OCI-LY1 (cell line): ENCODE results near the gene DELE1.

Experiments used
- H2AFZ ChIP-seq: fragments of 200-600 bp; sonication (generic), shearing (Covaris generic); 2 replicates; pipeline ENCODE4 v1.6.0; 2014; ENCODE audit warnings: antibody characterized with exemption, mild to moderate bottlenecking, low read length
- H3F3A ChIP-seq: fragments of 200-600 bp; sonication (generic), shearing (Covaris generic); 2 replicates; pipeline ENCODE4 v1.6.0; 2014; ENCODE audit warnings: mild to moderate bottlenecking, antibody characterized with exemption, low read length, moderate library complexity; ENCODE audit not compliant: insufficient read depth
- H3K27ac ChIP-seq: fragments of 200-600 bp; sonication (generic); 2 replicates; pipeline ENCODE4 v1.5.1; 2014; ENCODE audit warnings: low read length, mixed run types, mild to moderate bottlenecking, low read depth; ENCODE audit not compliant: poor library complexity, severe bottlenecking
- H3K27me3 ChIP-seq: fragments of 200-600 bp; sonication (generic); 2 replicates; pipeline ENCODE4 v1.6.0; 2014; ENCODE audit warnings: antibody characterized with exemption, mild to moderate bottlenecking, low read length, moderate library complexity; ENCODE audit not compliant: insufficient read depth
- H3K36me3 ChIP-seq: fragments of 200-600 bp; sonication (generic); 2 replicates; pipeline ENCODE4 v1.6.1; 2014; ENCODE audit warnings: mild to moderate bottlenecking, antibody characterized with exemption, low read length, moderate library complexity, mixed read lengths; ENCODE audit not compliant: insufficient read depth
- H3K4me1 ChIP-seq: fragments of 200-600 bp; sonication (generic); 2 replicates; pipeline ENCODE4 v1.5.1; 2014; ENCODE audit warnings: mild to moderate bottlenecking, low read length, moderate library complexity; ENCODE audit not compliant: insufficient read depth, severe bottlenecking
- H3K4me2 ChIP-seq: fragments of 200-600 bp; sonication (generic), shearing (Covaris generic); 2 replicates; pipeline ENCODE4 v1.6.1; 2014; ENCODE audit warnings: low read length
- H3K4me3 ChIP-seq: fragments of 200-600 bp; sonication (generic); 2 replicates; pipeline ENCODE4 v1.5.1; 2014; ENCODE audit warnings: low read length, low read depth, mild to moderate bottlenecking, mixed read lengths; ENCODE audit not compliant: poor library complexity, severe bottlenecking
- H3K79me2 ChIP-seq: fragments of 200-600 bp; shearing (Covaris generic); 2 replicates; pipeline ENCODE4 v1.6.1; 2016; ENCODE audit warnings: mixed run types, low read length, mixed read lengths; ENCODE audit not compliant: insufficient read depth
- H3K9ac ChIP-seq: fragments of 200-600 bp; sonication (generic), shearing (Covaris generic); 2 replicates; pipeline ENCODE4 v1.6.1; 2014; ENCODE audit warnings: mild to moderate bottlenecking, low read length, mixed read lengths
- H3K9me2 ChIP-seq: fragments of 200-600 bp; sonication (generic), shearing (Covaris generic); 2 replicates; pipeline ENCODE4 v1.6.1; 2014; ENCODE audit warnings: low read depth, mild to moderate bottlenecking, low read length, mixed read lengths
- H3K9me3 ChIP-seq: fragments of 200-600 bp; shearing (Covaris generic); 2 replicates; pipeline ENCODE4 v1.6.1; 2014; ENCODE audit warnings: low read length, mixed read lengths
- H4K20me1 ChIP-seq: fragments of 200-600 bp; sonication (generic), shearing (Covaris generic); 2 replicates; pipeline ENCODE4 v1.6.0; 2016; ENCODE audit warnings: mild to moderate bottlenecking, low read length; ENCODE audit not compliant: insufficient read depth
- CTCF ChIP-seq: fragments of 200-600 bp; sonication (generic), shearing (Covaris generic); IDR thresholded peaks from 2 replicates; pipeline ENCODE4 v1.5.1; 2017; ENCODE audit warnings: mild to moderate bottlenecking, antibody characterized with exemption, low read length, moderate library complexity, mixed read lengths
- EZH2 ChIP-seq: fragments of 200-600 bp; sonication (generic), shearing (Covaris generic); IDR thresholded peaks from 2 replicates; pipeline ENCODE4 v1.8.0; 2017; ENCODE audit warnings: borderline replicate concordance, mixed run types, mild to moderate bottlenecking, antibody characterized with exemption, low read length, moderate library complexity, mixed read lengths

The DELE1 gene

GRCh38 chr5:141986072-141986471 lies 62.4 kb downstream of the DELE1 start:
- no peaks in the 10 kb centered on the region for H3K4me1 ChIP-seq

GRCh38 chr5:141989720-141990119 lies 66.0 kb downstream of the DELE1 start:
- Histone ChIP-seq H3K9ac (no peak overlapping the region), H4K20me1 (no peaks in the 10 kb centered on the region), H3K27me3 (no peaks in the 10 kb centered on the region), H3K9me3 (no peaks in the 10 kb centered on the region), H3K4me2 (no peak overlapping the region), H3K27ac (no peak overlapping the region), H3F3A (no peaks in the 10 kb centered on the region), H3K36me3 (peaks cover 78% of the 10 kb centered on the region), H3K79me2 (no peaks in the 10 kb centered on the region), H3K9me2 (no peaks in the 10 kb centered on the region), H2AFZ (no peak overlapping the region), H3K4me1 (no peaks in the 10 kb centered on the region), H3K4me3 (no peak overlapping the region)
- TF ChIP-seq CTCF (no peak), EZH2 (no peak)

More at GRCh38 chr5:141986072-141986471, 62.4 kb downstream of the DELE1 start:
- Histone ChIP-seq H3K36me3 (peaks cover 82% of the 10 kb centered on the region), H3F3A (no peaks in the 10 kb centered on the region), H4K20me1 (no peaks in the 10 kb centered on the region), H3K9me3 (no peaks in the 10 kb centered on the region), H3K27me3 (no peaks in the 10 kb centered on the region), H3K4me2 (no peak overlapping the region), H3K27ac (no peak overlapping the region), H3K79me2 (no peaks in the 10 kb centered on the region), H3K4me3 (no peak overlapping the region), H2AFZ (no peak overlapping the region), H3K9me2 (no peaks in the 10 kb centered on the region), H3K9ac (no peak overlapping the region)
- TF ChIP-seq EZH2 (no peak), CTCF (no peak)
